DND-41 (cell line): ENCODE data around the gene RGS7.
"Not testable (repeated sequence)": the region's sequence is repeated elsewhere in the genome, so short reads cannot be mapped to it uniquely, and the experiment has no call there.

ENCODE experiments used
- ATAC-seq: fragments of 200-7000 bp; cut with Tn5 transposase; 3 replicates; pipeline ENCODE4 v1.9.1; 2021; ENCODE audit warnings: low read depth; ENCODE audit not compliant: insufficient read depth
- DNase-seq: peaks from one replicate; pipeline ENCODE4 v3.0.0-alpha.2; 2020
- H2AFZ ChIP-seq: 2 replicates; pipeline ENCODE4 v1.6.0; 2012; ENCODE audit warnings: low read depth, low read length
- H3K27ac ChIP-seq: 2 replicates; pipeline ENCODE4 v1.5.1; 2012; ENCODE audit warnings: low read length, inconsistent platforms
- H3K27me3 ChIP-seq: fragments of 200-600 bp; sonication (generic); 2 replicates; pipeline ENCODE4 v1.6.0; 2012; ENCODE audit warnings: low read length, mild to moderate bottlenecking, inconsistent platforms; ENCODE audit not compliant: insufficient read depth, poor library complexity
- H3K36me3 ChIP-seq: 2 replicates; pipeline ENCODE4 v1.5.1; 2012; ENCODE audit warnings: low read length, inconsistent platforms; ENCODE audit not compliant: insufficient read depth
- H3K4me1 ChIP-seq: 2 replicates; pipeline ENCODE4 v1.5.1; 2012; ENCODE audit warnings: mild to moderate bottlenecking, low read length; ENCODE audit not compliant: insufficient read depth
- H3K4me2 ChIP-seq: 2 replicates; pipeline ENCODE4 v1.6.0; 2012; ENCODE audit warnings: mild to moderate bottlenecking, moderate library complexity, low read length, inconsistent platforms; ENCODE audit not compliant: insufficient read depth
- H3K4me3 ChIP-seq, 2 experiments: fragments of 200-600 bp in 1 of 2; shearing (Covaris generic) in 1 of 2; 2 replicates each; pipeline ENCODE4 v1.5.1; 2012 to 2016; ENCODE audit warnings: inconsistent platforms in 2 of 2, low read length in 2 of 2, mild to moderate bottlenecking in 2 of 2, low read depth in 1 of 2, moderate library complexity in 1 of 2
- H3K79me2 ChIP-seq: 2 replicates; pipeline ENCODE4 v1.6.0; 2012; ENCODE audit warnings: low read length, inconsistent platforms; ENCODE audit not compliant: insufficient read depth
- H3K9ac ChIP-seq: 2 replicates; pipeline ENCODE4 v1.6.0; 2012; ENCODE audit warnings: low read depth, mild to moderate bottlenecking, inconsistent platforms, low read length, moderate library complexity
- H3K9me3 ChIP-seq: 2 replicates; pipeline ENCODE4 v1.5.1; 2012; ENCODE audit warnings: low read length, moderate library complexity, mild to moderate bottlenecking, inconsistent platforms; ENCODE audit not compliant: insufficient read depth, severe bottlenecking
- H4K20me1 ChIP-seq: 2 replicates; pipeline ENCODE4 v1.6.0; 2012; ENCODE audit warnings: low read length; ENCODE audit not compliant: insufficient read depth
- CTCF ChIP-seq: IDR thresholded peaks from 2 replicates; pipeline ENCODE4 v1.5.1; 2012; ENCODE audit warnings: borderline replicate concordance, low read length, moderate library complexity, mild to moderate bottlenecking; ENCODE audit not compliant: poor library complexity, severe bottlenecking; ENCODE audit errors: extremely low read depth
- EZH2 ChIP-seq: IDR thresholded peaks from 3 replicates; pipeline ENCODE4 v1.6.1; 2012; ENCODE audit warnings: borderline replicate concordance, low read depth, mild to moderate bottlenecking, moderate library complexity, low read length, inconsistent platforms; ENCODE audit not compliant: severe bottlenecking

Gene RGS7

DNA sequence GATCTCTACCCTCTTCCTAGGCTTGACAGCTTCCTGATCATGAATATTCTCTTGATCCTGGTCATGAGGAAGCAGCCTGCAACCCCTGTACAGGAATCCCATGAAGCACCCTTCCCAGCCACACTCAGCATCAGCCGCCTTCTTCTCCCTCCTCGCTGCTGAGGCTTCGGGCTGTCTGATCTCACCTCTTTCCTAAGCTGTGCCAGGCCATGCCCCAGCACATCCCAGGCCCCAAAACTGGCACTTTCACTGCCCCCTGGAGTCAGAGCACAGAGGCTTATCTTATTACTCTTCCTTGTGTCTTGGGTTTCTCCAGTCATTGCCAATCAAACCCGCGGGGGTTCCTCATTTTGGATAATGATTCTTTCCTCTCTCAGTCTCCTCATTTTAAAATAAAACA, 259.5 kb downstream of the RGS7 start:
- H3K4me1 ChIP-seq: no peaks in the 10 kb centered on the region
- no peaks in the 10 kb centered on the region for H3K9me3 ChIP-seq
- no peak for TF ChIP-seq EZH2
- TF ChIP-seq CTCF: no peak
- no peak for DNase-seq
- no peaks in the 10 kb centered on the region for H4K20me1 ChIP-seq
- H3K36me3 ChIP-seq: no peaks in the 10 kb centered on the region
- no peaks in the 10 kb centered on the region for H3K79me2 ChIP-seq
- H3K9ac ChIP-seq: no peak overlapping the region
- H3K27me3 ChIP-seq: no peaks in the 10 kb centered on the region
- H3K4me2 ChIP-seq: no peak overlapping the region
- H3K27ac ChIP-seq: no peak overlapping the region
- no peak overlapping the region for H3K4me3 ChIP-seq
- no peak for ATAC-seq
- no peak overlapping the region for H2AFZ ChIP-seq

DNA sequence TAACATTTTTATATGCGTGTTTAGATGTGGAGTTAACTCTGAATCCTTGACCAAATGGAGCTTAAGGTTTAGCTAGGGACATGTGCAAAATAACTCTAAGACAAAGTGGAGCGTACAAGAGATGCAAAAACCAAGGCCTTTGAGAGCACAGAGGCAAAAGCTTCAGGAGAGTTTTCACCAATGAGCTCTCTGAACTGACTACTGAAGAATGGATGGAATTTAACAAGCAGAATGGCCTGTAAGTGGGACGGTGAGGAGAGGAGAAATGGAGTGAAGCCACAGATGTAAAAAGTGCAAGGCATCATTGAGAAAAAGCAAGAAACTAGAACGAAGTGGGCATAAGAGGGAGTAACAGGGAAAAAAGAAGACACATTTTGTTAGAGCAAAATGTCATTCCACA, 260.0 kb downstream of the RGS7 start:
- Histone ChIP-seq H4K20me1 (no peaks in the 10 kb centered on the region), H3K27me3 (no peaks in the 10 kb centered on the region), H3K27ac (no peak overlapping the region), H3K4me2 (no peak overlapping the region), H2AFZ (no peak overlapping the region), H3K9me3 (no peaks in the 10 kb centered on the region), H3K4me1 (no peaks in the 10 kb centered on the region), H3K4me3 (no peak overlapping the region), H3K79me2 (no peaks in the 10 kb centered on the region), H3K9ac (no peak overlapping the region), H3K36me3 (no peaks in the 10 kb centered on the region)
- no peak for TF ChIP-seq CTCF
- TF ChIP-seq EZH2: no peak
- ATAC-seq (no peak), DNase-seq (no peak)

DNA sequence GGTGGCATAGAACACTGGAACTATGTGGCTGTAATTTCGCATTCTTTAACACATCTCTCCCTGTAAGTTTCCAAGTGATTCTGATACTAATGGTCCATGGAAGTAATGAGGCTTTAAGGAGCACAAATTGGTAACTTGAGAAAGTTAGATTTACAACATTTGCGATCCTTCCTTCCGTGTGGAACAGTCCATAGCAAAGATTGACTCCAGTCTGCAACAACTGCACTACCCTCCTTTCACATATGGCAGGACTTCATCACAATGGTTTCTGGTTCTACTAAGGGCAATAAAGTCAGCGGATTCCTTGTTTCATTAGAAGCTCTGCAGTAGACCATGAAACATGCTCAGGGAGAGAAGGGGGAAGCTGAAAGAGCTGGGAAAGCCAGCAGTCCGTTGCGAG, 261.2 kb downstream of the RGS7 start:
- no peak for ATAC-seq
- Histone ChIP-seq H3K36me3 (no peaks in the 10 kb centered on the region), H3K4me3 (no peak overlapping the region), H3K4me1 (no peaks in the 10 kb centered on the region), H3K27me3 (no peaks in the 10 kb centered on the region), H3K27ac (no peak overlapping the region), H3K79me2 (no peaks in the 10 kb centered on the region), H3K4me2 (no peak overlapping the region), H4K20me1 (no peaks in the 10 kb centered on the region), H3K9me3 (no peaks in the 10 kb centered on the region), H3K9ac (no peak overlapping the region), H2AFZ (no peak overlapping the region)
- no peak for DNase-seq
- TF ChIP-seq CTCF (no peak), EZH2 (no peak)

DNA sequence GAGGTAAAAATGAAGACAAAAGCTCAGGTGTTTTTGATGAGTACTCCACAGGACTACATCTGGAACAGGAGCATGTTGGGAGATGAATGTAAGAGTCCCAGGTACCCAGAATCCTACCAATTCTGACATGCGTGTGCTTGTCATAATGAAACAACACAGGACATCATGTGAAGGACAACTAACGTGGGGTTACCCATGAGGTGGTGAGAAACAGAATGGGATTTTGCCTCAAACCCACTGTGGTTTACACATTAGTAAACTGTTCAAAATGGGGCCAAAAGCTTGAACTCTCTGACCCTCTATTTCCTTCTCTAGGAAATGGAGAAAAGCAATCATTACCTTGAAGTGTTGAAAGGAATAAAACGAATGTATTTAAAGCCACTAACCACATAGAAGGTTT, 266.2 kb downstream of the RGS7 start:
- no peak for ATAC-seq
- TF ChIP-seq CTCF: no peak
- no peak for TF ChIP-seq EZH2
- DNase-seq: no peak

GRCh38 chr1:241089066-241089465, 267.9 kb downstream of the RGS7 start:
- not testable (repeated sequence) for DNase-seq, H4K20me1 ChIP-seq, H3K79me2 ChIP-seq, ATAC-seq, H3K27me3 ChIP-seq, H3K4me2 ChIP-seq, H3K27ac ChIP-seq, H3K9me3 ChIP-seq, H3K9ac ChIP-seq, H3K36me3 ChIP-seq, H3K4me1 ChIP-seq, H2AFZ ChIP-seq, H3K4me3 ChIP-seq

More for the DNA sequence above, 266.2 kb downstream of the RGS7 start:
- Histone ChIP-seq H3K4me2 (no peak overlapping the region), H3K79me2 (no peaks in the 10 kb centered on the region), H3K4me1 (no peaks in the 10 kb centered on the region), H3K27me3 (no peaks in the 10 kb centered on the region), H2AFZ (no peak overlapping the region), H4K20me1 (no peaks in the 10 kb centered on the region), H3K36me3 (no peaks in the 10 kb centered on the region), H3K9ac (no peak overlapping the region), H3K27ac (no peak overlapping the region), H3K9me3 (no peaks in the 10 kb centered on the region), H3K4me3 (no peak overlapping the region)

DNA sequence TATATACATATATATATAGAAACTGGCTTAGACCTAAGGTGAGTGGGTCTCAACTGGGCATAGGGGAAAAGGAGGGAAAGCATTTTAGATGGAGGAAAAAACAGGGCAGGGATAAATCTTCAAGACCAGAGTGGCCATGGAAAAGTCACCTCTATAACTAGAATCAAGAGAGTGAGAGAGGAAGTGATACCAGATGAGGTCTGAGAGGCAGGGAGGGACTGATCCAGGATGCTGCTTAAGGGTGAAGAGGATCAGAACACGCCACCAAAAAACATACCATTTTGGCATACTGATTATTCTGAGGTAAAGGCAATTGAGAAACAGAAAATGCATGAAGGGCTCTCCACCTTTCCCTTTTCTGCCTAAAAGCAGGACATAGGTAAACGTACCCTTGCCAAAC, 268.9 kb downstream of the RGS7 start:
- not testable (repeated sequence) for H3K4me1 ChIP-seq, H3K79me2 ChIP-seq, H3K27me3 ChIP-seq, H3K4me2 ChIP-seq, H3K9me3 ChIP-seq, H2AFZ ChIP-seq, H3K36me3 ChIP-seq, H4K20me1 ChIP-seq, ATAC-seq, DNase-seq, H3K4me3 ChIP-seq, H3K9ac ChIP-seq, H3K27ac ChIP-seq
